ENCODE data around the gene DDB1. TPM values are rescaled to one million over a fixed set of nuclear protein-coding genes. Genes with fewer than 3 reads are reported as not detected.

DDB1 gene
- total and polyA plus RNA-seq, 2 of the 13 experiments (the other 11 are each of a cell fraction or from before 2014, with no cell fraction given) = 217 to 266 TPM

- TF ChIP-seq TRAFD1 (CRISPR knock-in tag; IDR thresholded peaks at IDR 0.05; ENCODE audit: borderline replicate concordance) (no peak), ARNT2 (CRISPR knock-in tag; IDR thresholded peaks at IDR 0.05; ENCODE audit: low read depth) (0 out of 2 replicates have a peak, but pooled peaks have one; percentile 3)
Measured at GRCh38 chr11:61333550-61334433, 887 bp upstream of the DDB1 start (continued).

- Histone ChIP-seq H3K27me3 (ENCODE audit: control insufficient read depth in 1 of 2, insufficient read depth in 2 of 2, low read length in 2 of 2) (no peaks in the 10 kb centered on the region; a peak in 1 of 5 replicates), H3K9me3 (ENCODE audit: low read length) (no peaks in the 10 kb centered on the region), H3K79me2 (ENCODE audit: insufficient read depth, low read length) (peaks cover 90% of the 10 kb centered on the region), H4K20me1 (ENCODE audit: insufficient read depth, low read length) (peaks cover 25% of the 10 kb centered on the region), H3K27ac (ENCODE audit: extremely low read length, insufficient read depth, low read length) (peak overlapping the region; percentile 91), H3K4me3 (replicated peaks in 1 of 3; ENCODE audit: insufficient read depth in 1 of 3, low read depth in 2 of 3, low read length in 3 of 3) (peak overlapping the region; percentile 95 to 98 (median 96)), H3K9ac (ENCODE audit: insufficient read depth, low read depth, low read length) (peak overlapping the region; percentile 100), H3K4me1 (ENCODE audit: insufficient read depth, low read length) (peaks cover 75% of the 10 kb centered on the region), H2AFZ (ENCODE audit: low read length) (no peak overlapping the region), H3K36me3 (replicated peaks in 1 of 2; ENCODE audit: control insufficient read depth in 1 of 2, insufficient read depth in 2 of 2, low read length in 2 of 2) (peaks cover 4 to 29% of the 10 kb centered on the region in 2 experiments; a peak in 4 of 5 replicates), H3K4me2 (ENCODE audit: low read depth, low read length) (peak overlapping the region; percentile 88)
- BruUV-seq (replicated peaks) = TSS peak; percentile 62
- intact Hi-C loops (cut with micrococcal nuclease; ENCODE audit: unreplicated experiment) (loop anchor here (10.0 kb wide), 1 partner anchor 78 kb away; no protein-coding TSS in a partner anchor), in situ Hi-C loops (cut with HindIII; ENCODE audit: extremely low pct_ligation_motif_present, low pct_unique_long_range_greater_than_20kb) (no loop called here)
- peak; percentile 26 for FAIRE-seq
- ChIA-PET CTCF (ENCODE audit: low intra/inter-chr PET ratio, low total read pairs) (interaction anchor here (1.1 kb wide), 1 partner anchor 53 kb away, joined by 4 read pairs; no protein-coding TSS in a partner anchor), POLR2A (interaction anchor here (0.8 to 4.3 kb wide), 6 partner anchors 30 to 97 kb away, joined by 3 to 78 read pairs (median 4); partner anchors contain the start of genes CPSF7, CYB561A3, SDHAF2 and TMEM138)
- peak; percentile 52 for DNase-seq (ENCODE audit: low spot score)
- ATAC-seq = peak; percentile 27
- WGBS (ENCODE audit: low lambda C conversion rate) = under 1% methylated on average over 24 of the region's 24 CpGs
- no peak for TF ChIP-seq ZNF17 (CRISPR knock-in tag; IDR thresholded peaks at IDR 0.05)
- TF ChIP-seq ZNF557 (CRISPR knock-in tag; IDR thresholded peaks at IDR 0.05) = no peak
- peak; percentile 37; the same call in 1 of the 2 replicates for TF ChIP-seq FOXK2 (IDR thresholded peaks at IDR 0.05)
- no peak for TF ChIP-seq LCORL (IDR thresholded peaks at IDR 0.05)
- no peak for TF ChIP-seq LCORL (CRISPR knock-in tag; IDR thresholded peaks at IDR 0.05)
- no peak for TF ChIP-seq ZFP36 (IDR thresholded peaks at IDR 0.05; ENCODE audit: borderline replicate concordance, low read depth, low read length, partially characterized antibody)
- no peak for TF ChIP-seq FOXA1 (IDR thresholded peaks at IDR 0.05)
- peak; percentile 71 for TF ChIP-seq FOXA1 (CRISPR knock-in tag; IDR thresholded peaks at IDR 0.05)
- no peak for TF ChIP-seq NFKB2 (CRISPR knock-in tag; IDR thresholded peaks at IDR 0.05; ENCODE audit: borderline replicate concordance)
- no peak for TF ChIP-seq ZNF501 (CRISPR knock-in tag; IDR thresholded peaks at IDR 0.05)
- TF ChIP-seq TIGD3 (CRISPR knock-in tag; IDR thresholded peaks at IDR 0.05; ENCODE audit: borderline replicate concordance) = no peak
- TF ChIP-seq ELF3 (CRISPR knock-in tag; IDR thresholded peaks at IDR 0.05) = no peak
- no peak for TF ChIP-seq MED13 (CRISPR knock-in tag; IDR thresholded peaks at IDR 0.05)
- no peak for TF ChIP-seq FOXP4 (CRISPR knock-in tag; IDR thresholded peaks at IDR 0.05)
- TF ChIP-seq ZNF460 (CRISPR knock-in tag; IDR thresholded peaks at IDR 0.05; ENCODE audit: borderline replicate concordance) = no peak
Measured at GRCh38 chr11:61332281-61332796, 566 bp downstream of the DDB1 start.
